ENCODE measurements around the gene PDE9A.

PDE9A gene

GRCh38 chr21:42656872-42657271 is 3.5 kb downstream of the PDE9A start:
- H3K27ac ChIP-seq: no peak overlapping the region
- ChIA-PET CTCF (interaction anchor here (0.6 kb wide), 1 partner anchor 244 kb away, joined by 3 read pairs; no protein-coding TSS in a partner anchor), POLR2A (ENCODE audit: low non-redundant PET) (no interaction called here)
- no peak for DNase-seq (ENCODE audit: low spot score)
- TF ChIP-seq, protein P1, sequence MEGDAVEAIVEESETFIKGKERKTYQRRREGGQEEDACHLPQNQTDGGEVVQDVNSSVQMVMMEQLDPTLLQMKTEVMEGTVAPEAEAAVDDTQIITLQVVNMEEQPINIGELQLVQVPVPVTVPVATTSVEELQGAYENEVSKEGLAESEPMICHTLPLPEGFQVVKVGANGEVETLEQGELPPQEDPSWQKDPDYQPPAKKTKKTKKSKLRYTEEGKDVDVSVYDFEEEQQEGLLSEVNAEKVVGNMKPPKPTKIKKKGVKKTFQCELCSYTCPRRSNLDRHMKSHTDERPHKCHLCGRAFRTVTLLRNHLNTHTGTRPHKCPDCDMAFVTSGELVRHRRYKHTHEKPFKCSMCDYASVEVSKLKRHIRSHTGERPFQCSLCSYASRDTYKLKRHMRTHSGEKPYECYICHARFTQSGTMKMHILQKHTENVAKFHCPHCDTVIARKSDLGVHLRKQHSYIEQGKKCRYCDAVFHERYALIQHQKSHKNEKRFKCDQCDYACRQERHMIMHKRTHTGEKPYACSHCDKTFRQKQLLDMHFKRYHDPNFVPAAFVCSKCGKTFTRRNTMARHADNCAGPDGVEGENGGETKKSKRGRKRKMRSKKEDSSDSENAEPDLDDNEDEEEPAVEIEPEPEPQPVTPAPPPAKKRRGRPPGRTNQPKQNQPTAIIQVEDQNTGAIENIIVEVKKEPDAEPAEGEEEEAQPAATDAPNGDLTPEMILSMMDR (conservative IDR thresholded peaks at IDR 0.05; ENCODE audit: low read depth): no peak

DNA sequence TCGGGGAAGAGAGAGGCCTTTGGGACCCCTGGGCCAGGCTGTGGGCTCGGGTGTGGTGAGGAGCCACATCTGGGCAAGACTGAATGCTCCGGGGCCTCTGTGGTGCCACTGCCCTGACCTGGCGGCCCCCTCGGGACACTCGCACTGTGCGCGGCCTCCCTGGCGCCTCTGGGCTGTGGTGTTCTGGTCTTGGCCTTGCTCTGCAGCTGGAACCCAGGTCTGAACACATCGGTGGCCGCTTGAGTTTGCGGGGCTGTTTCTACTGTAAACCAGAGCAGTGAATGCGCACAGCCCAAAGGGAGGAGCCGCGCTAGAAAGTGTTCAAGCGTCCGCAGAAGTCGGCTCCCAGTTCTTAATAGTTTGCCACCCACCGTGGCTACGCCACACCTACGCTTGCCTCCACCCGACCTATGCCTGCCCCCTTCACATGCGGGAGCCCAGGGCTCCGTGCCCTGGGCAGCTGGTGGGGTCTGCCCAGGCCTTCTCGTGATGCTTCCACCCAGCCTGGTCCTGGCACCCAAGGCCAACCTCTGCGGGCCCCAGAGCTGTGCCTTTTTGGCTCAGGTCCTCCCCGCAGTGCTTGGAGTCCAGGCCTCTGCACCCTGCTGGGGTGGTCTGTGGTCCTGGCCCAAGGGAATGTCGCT is 4.4 kb downstream of the PDE9A start:
- TF ChIP-seq, protein P1 (conservative IDR thresholded peaks at IDR 0.05; ENCODE audit: low read depth): no peak
- POLR2A ChIA-PET (ENCODE audit: low non-redundant PET): no interaction called here
- CTCF ChIA-PET: no interaction called here
- no peak overlapping the region for H3K27ac ChIP-seq
- DNase-seq (ENCODE audit: low spot score): no peak

- H3K27ac ChIP-seq: no peak overlapping the region
- ChIA-PET CTCF (interaction anchor here (0.6 kb wide), 1 partner anchor 10 kb away, joined by 5 read pairs; no protein-coding TSS in a partner anchor), POLR2A (ENCODE audit: low non-redundant PET) (no interaction called here)
- TF ChIP-seq, protein P1 (conservative IDR thresholded peaks at IDR 0.05; ENCODE audit: low read depth): no peak
- DNase-seq (ENCODE audit: low spot score): no peak
Measured at GRCh38 chr21:42658320-42659105, 5.1 kb downstream of the PDE9A start.

DNA sequence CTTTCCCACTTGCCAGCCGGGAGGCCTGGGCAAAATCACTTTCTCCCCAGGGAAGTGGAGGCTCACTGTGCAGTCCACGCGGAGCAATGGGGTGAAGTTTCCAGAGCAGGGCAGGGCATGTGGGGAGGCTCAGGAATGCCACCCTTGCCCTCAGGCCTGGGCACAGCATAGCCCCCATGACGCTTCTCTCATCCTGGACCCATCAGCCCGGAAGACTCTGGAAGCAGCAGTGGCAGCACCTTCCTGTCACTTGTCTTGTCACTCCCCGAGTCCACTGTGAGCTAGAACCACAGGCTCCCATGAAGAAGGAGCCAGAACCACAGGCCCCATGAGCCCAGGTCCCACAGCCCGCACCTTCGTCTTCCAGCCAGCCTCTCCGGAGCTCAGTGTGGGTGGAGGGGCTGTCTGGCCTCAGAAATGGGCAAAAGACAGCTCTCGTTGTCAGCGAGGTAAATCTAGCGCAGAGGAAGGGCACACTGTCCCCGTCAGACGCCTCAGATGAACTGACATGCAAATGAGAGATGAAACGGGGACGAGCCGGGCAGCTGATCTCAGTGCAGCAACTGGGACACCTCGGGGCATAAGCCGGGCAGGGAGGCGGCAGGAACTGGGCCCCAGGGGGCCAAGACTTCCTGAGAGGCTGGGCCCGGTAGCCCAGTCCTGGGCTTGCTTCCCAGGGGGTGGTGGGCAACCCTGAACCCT is 6.1 kb downstream of the PDE9A start:
- ChIA-PET POLR2A (ENCODE audit: low non-redundant PET) (no interaction called here), CTCF (interaction anchor here (0.6 to 0.7 kb wide), 2 partner anchors 9 to 67 kb away, joined by 3 to 5 read pairs; no protein-coding TSS in a partner anchor)
- H3K27ac ChIP-seq: no peak overlapping the region
- TF ChIP-seq, protein P1 (conservative IDR thresholded peaks at IDR 0.05; ENCODE audit: low read depth): no peak
- DNase-seq (ENCODE audit: low spot score): no peak

GRCh38 chr21:42660118-42660470 is 6.7 kb downstream of the PDE9A start:
- POLR2A ChIA-PET (ENCODE audit: low non-redundant PET): no interaction called here
- CTCF ChIA-PET: interaction anchor here (0.7 kb wide), 1 partner anchor 67 kb away, joined by 3 read pairs; no protein-coding TSS in a partner anchor
- TF ChIP-seq, protein P1 (conservative IDR thresholded peaks at IDR 0.05; ENCODE audit: low read depth): no peak
- DNase-seq (ENCODE audit: low spot score): no peak
- no peak overlapping the region for H3K27ac ChIP-seq

GRCh38 chr21:42661688-42662429 is 8.4 kb downstream of the PDE9A start:
- no peak for DNase-seq (ENCODE audit: low spot score)
- POLR2A ChIA-PET (ENCODE audit: low non-redundant PET): no interaction called here
- no peak overlapping the region for H3K27ac ChIP-seq
- CTCF ChIA-PET: interaction anchor here (0.6 to 0.7 kb wide), 2 partner anchors 9 to 136 kb away, joined by 3 read pairs; no protein-coding TSS in a partner anchor
- TF ChIP-seq, protein P1 (conservative IDR thresholded peaks at IDR 0.05; ENCODE audit: low read depth): no peak
